GM23248 (cell line): ENCODE measurements around the gene RELN. TPM values are rescaled to one million over a fixed set of nuclear protein-coding genes. Genes with fewer than 3 reads are reported as not detected.

Source experiments
- DNase-seq: peaks from one replicate; pipeline ENCODE4 v3.0.0-alpha.2; 2015
- H2AFZ ChIP-seq: fragments of 200-600 bp; sonication (generic); 2 replicates; pipeline ENCODE4 v1.6.1; 2016; ENCODE audit warnings: antibody characterized with exemption
- H3F3A ChIP-seq: fragments of 200-600 bp; sonication (generic); 2 replicates; pipeline ENCODE4 v1.6.1; 2016; ENCODE audit warnings: mild to moderate bottlenecking, antibody characterized with exemption, mixed run types; ENCODE audit not compliant: insufficient read depth
- H3K27ac ChIP-seq: fragments of 200-600 bp; sonication (generic); 2 replicates; pipeline ENCODE4 v1.5.1; 2016; ENCODE audit warnings: mild to moderate bottlenecking
- H3K27me3 ChIP-seq: fragments of 200-600 bp; sonication (generic); replicated peaks from 2 replicates; pipeline ENCODE4 v1.6.1; 2016; ENCODE audit warnings: mild to moderate bottlenecking; ENCODE audit not compliant: insufficient read depth
- H3K36me3 ChIP-seq: fragments of 200-600 bp; sonication (generic); 2 replicates; pipeline ENCODE4 v1.6.1; 2016; ENCODE audit warnings: low read depth, mild to moderate bottlenecking
- H3K4me1 ChIP-seq: fragments of 200-600 bp; sonication (generic); 2 replicates; pipeline ENCODE4 v1.6.1; 2016; ENCODE audit warnings: mild to moderate bottlenecking; ENCODE audit not compliant: insufficient read depth
- H3K4me2 ChIP-seq: fragments of 200-600 bp; sonication (generic); one replicate; pipeline ENCODE4 v1.6.1; 2016; ENCODE audit warnings: mild to moderate bottlenecking; ENCODE audit not compliant: unreplicated experiment
- H3K4me3 ChIP-seq: fragments of 200-600 bp; sonication (generic); 2 replicates; pipeline ENCODE4 v1.5.1; 2016; ENCODE audit warnings: mild to moderate bottlenecking
- H3K79me2 ChIP-seq: fragments of 200-600 bp; sonication (generic); 2 replicates; pipeline ENCODE4 v1.6.1; 2016; ENCODE audit warnings: mild to moderate bottlenecking; ENCODE audit not compliant: insufficient read depth
- H3K9ac ChIP-seq: fragments of 200-600 bp; sonication (generic); 2 replicates; pipeline ENCODE4 v1.6.1; 2016; ENCODE audit warnings: mild to moderate bottlenecking
- H3K9me2 ChIP-seq: fragments of 200-600 bp; sonication (generic); 2 replicates; pipeline ENCODE4 v1.6.1; 2016; ENCODE audit warnings: mixed run types, mild to moderate bottlenecking, moderate library complexity; ENCODE audit not compliant: insufficient read depth
- H3K9me3 ChIP-seq: fragments of 200-600 bp; sonication (generic); one replicate; pipeline ENCODE4 v1.6.1; 2017; ENCODE audit warnings: low read depth
- H4K20me1 ChIP-seq: fragments of 200-600 bp; sonication (generic); 2 replicates; pipeline ENCODE4 v1.6.0; 2016; ENCODE audit not compliant: insufficient read depth
- EZH2 ChIP-seq: fragments of 200-600 bp; sonication (generic); IDR thresholded peaks from 2 replicates; pipeline ENCODE4 v1.6.1; 2018; ENCODE audit warnings: antibody characterized with exemption, mild to moderate bottlenecking; ENCODE audit not compliant: insufficient read depth, poor library complexity, severe bottlenecking
- EZH2phosphoT487 ChIP-seq: fragments of 200-600 bp; sonication (generic); IDR thresholded peaks from 2 replicates; pipeline ENCODE4 v1.6.1; 2018; ENCODE audit warnings: antibody characterized with exemption, moderate library complexity, mild to moderate bottlenecking, low read depth; ENCODE audit not compliant: insufficient read depth
- WGBS, 2 experiments: methylation state at CpG; one replicate each; pipeline ENCODE4 v1.1.6; 2015 to 2017; ENCODE audit warnings: low lambda C conversion rate in 2 of 2, low coverage in 1 of 2; ENCODE audit errors: missing lambda C conversion rate in 2 of 2; 5-methylcytosine and 5-hydroxymethylcytosine counted together
- in situ Hi-C: fragments of 300-500 bp; cut with MboI; formaldehyde crosslinking; loops from 2 replicates; pipeline ENCODE4 v1.15.0; 2020
- polyA plus RNA-seq: library from polyadenylated mRNA; unstranded; fragments of >200 nt; fragmentation: Nextera tagmentation; extraction: Ambion mirVana; gene quantifications from 2 replicates; pipeline ENCODE4 v1.2.1, GENCODE V29; 2016
- total RNA-seq: library from RNA; depleted of rRNA; stranded (reverse); fragments of >200 nt; shearing (Covaris generic); gene quantifications from 2 replicates; pipeline ENCODE4 v1.2.3, GENCODE V29; 2014

RELN gene
- total and polyA plus RNA-seq, 2 experiments from 2014 or later, result 0.76 to 0.97 TPM

DNA sequence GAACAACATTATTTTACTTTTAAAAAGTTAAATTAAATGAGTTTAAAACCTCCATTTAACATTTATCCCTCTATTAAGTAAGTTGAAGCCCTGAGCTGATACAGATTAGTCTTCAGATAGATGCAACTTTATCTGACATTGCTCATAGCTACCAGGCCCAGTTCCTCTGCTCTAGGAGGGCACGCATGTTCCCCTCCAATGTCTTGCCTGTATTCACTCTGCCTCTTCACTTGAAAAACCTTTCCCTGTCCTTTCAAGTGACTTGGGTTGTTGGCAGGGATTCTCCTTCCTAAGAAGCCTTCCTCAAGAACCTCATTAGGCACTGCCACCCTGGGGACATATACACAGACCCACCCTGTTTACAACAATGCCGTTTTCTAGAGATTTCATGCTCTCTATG is 270.4 kb downstream of the RELN start:
- Histone ChIP-seq H3K79me2 (no peaks in the 10 kb centered on the region), H3K4me2 (peak overlapping the region; percentile 45), H3K4me1 (peaks cover 18% of the 10 kb centered on the region), H4K20me1 (no peaks in the 10 kb centered on the region), H3K27me3 (no peaks in the 10 kb centered on the region), H3K4me3 (no peak overlapping the region), H2AFZ (peak overlapping the region; percentile 57; the same call in 1 of the 2 replicates), H3F3A (peaks cover 17% of the 10 kb centered on the region), H3K9ac (no peak overlapping the region), H3K9me3 (no peaks in the 10 kb centered on the region), H3K27ac (peak overlapping the region; percentile 20; the same call in 1 of the 2 replicates), H3K36me3 (no peaks in the 10 kb centered on the region), H3K9me2 (no peaks in the 10 kb centered on the region)
- 93 to 97% methylated on average over 2 of the region's 2 CpGs for WGBS, 2 experiments
- DNase-seq, result no peak
- in situ Hi-C loops, result no loop called here
- TF ChIP-seq EZH2phosphoT487 (no peak), EZH2 (no peak)

DNA sequence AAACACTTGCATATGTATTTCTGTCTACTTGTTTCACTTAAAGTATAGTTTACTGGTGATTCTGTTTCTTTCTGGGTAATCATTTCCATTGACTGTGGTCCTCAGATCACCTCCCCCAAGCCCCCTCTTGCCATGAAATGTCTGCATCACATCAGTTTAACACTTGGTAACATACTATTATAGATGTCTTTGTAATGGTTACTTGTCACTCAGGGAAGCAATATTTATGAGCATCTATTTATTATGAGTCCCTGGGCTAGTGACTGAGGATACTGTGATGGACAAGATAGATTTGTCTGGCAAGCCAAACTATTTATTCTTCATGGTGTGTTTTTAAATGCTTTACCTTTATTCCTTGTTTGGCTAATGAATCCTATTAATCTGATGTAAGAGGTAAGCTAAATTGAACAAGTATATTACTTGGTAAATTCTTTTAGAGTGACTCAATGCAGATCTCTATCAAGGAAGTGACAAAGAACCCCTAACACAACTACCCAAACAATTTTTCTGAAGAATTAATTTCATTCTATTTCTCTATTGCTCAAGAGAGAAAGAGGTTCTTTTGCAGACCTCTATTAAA is 270.9 kb downstream of the RELN start:
- no peak overlapping the region for H3K9ac ChIP-seq
- in situ Hi-C loops, result no loop called here
- H3K27ac ChIP-seq, result peak overlapping the region; percentile 20; the same call in 1 of the 2 replicates

GRCh38 chr7:103717574-103717973 is 271.9 kb downstream of the RELN start:
- H2AFZ ChIP-seq, result peak overlapping the region; percentile 57; the same call in 1 of the 2 replicates
- H3K9me3 ChIP-seq, result no peaks in the 10 kb centered on the region
- H3K4me3 ChIP-seq, result no peak overlapping the region
- H4K20me1 ChIP-seq, result no peaks in the 10 kb centered on the region
- in situ Hi-C loops, result no loop called here
- 42 to 46% methylated on average over 3 of the region's 3 CpGs for WGBS, 2 experiments
- H3F3A ChIP-seq, result peaks cover 25% of the 10 kb centered on the region
- TF ChIP-seq EZH2 (no peak), EZH2phosphoT487 (no peak)
- no peaks in the 10 kb centered on the region for H3K36me3 ChIP-seq
- no peaks in the 10 kb centered on the region for H3K27me3 ChIP-seq
- DNase-seq, result peak; percentile 46
- H3K79me2 ChIP-seq, result no peaks in the 10 kb centered on the region
- H3K4me2 ChIP-seq, result peak overlapping the region; percentile 4
- H3K27ac ChIP-seq, result peak overlapping the region; percentile 24; the same call in 1 of the 2 replicates
- no peaks in the 10 kb centered on the region for H3K9me2 ChIP-seq
- peaks cover 32% of the 10 kb centered on the region for H3K4me1 ChIP-seq
- H3K9ac ChIP-seq, result no peak overlapping the region

More for the DNA sequence above, 270.9 kb downstream of the RELN start:
- Histone ChIP-seq H3K4me1 (peaks cover 23% of the 10 kb centered on the region), H3K36me3 (no peaks in the 10 kb centered on the region), H3K27me3 (no peaks in the 10 kb centered on the region), H2AFZ (peak overlapping the region; percentile 57), H3K4me2 (peak overlapping the region; percentile 45), H4K20me1 (no peaks in the 10 kb centered on the region), H3K9me3 (no peaks in the 10 kb centered on the region), H3F3A (peaks cover 18% of the 10 kb centered on the region), H3K79me2 (no peaks in the 10 kb centered on the region), H3K9me2 (no peaks in the 10 kb centered on the region), H3K4me3 (no peak overlapping the region)
- DNase-seq, result peak; percentile 32
- no peak for TF ChIP-seq EZH2
- no peak for TF ChIP-seq EZH2phosphoT487

GRCh38 chr7:103715376-103716120 is 273.9 kb downstream of the RELN start:
- H2AFZ ChIP-seq, result no peak overlapping the region
- H3K27me3 ChIP-seq, result no peaks in the 10 kb centered on the region
- H3K4me1 ChIP-seq, result peaks cover 39% of the 10 kb centered on the region
- WGBS, 2 experiments, result 87 to 99% methylated on average over 4 of the region's 4 CpGs
- TF ChIP-seq EZH2 (no peak), EZH2phosphoT487 (no peak)
- no peak overlapping the region for H3K4me2 ChIP-seq
- H3K36me3 ChIP-seq, result no peaks in the 10 kb centered on the region
- no peak overlapping the region for H3K27ac ChIP-seq
- no peaks in the 10 kb centered on the region for H4K20me1 ChIP-seq
- H3K9ac ChIP-seq, result no peak overlapping the region
- H3K9me2 ChIP-seq, result no peaks in the 10 kb centered on the region
- no peaks in the 10 kb centered on the region for H3K79me2 ChIP-seq
- H3F3A ChIP-seq, result peaks cover 25% of the 10 kb centered on the region
- no peak overlapping the region for H3K4me3 ChIP-seq
- in situ Hi-C loops, result no loop called here
- no peaks in the 10 kb centered on the region for H3K9me3 ChIP-seq
- DNase-seq, result no peak
